Breast epithelium (tissue), 3 donors: ENCODE data around the gene MSH2.

Experiments
- CTCF ChIP-seq, 3 donors: fragments of 450-650 bp; IDR thresholded peaks; one replicate each; pipeline ENCODE4 v1.5.1; 2016 to 2017; ENCODE audit warnings: antibody characterized with exemption in 3 of 3, mild to moderate bottlenecking in 3 of 3, moderate library complexity in 3 of 3
- POLR2A ChIP-seq: fragments of 450-650 bp; IDR thresholded peaks from one replicate; pipeline ENCODE4 v1.6.1; 2016; ENCODE audit warnings: antibody characterized with exemption, mild to moderate bottlenecking, moderate library complexity
- POLR2AphosphoS5 ChIP-seq, 3 donors: sonication (generic); formaldehyde crosslinking; IDR thresholded peaks; one replicate each; pipeline ENCODE4 v1.6.1; 2017; ENCODE audit warnings: antibody characterized with exemption in 3 of 3

- no peak for TF ChIP-seq POLR2A
- no peak for TF ChIP-seq CTCF (IDR thresholded peaks at IDR 0.05)
- TF ChIP-seq POLR2AphosphoS5 (IDR thresholded peaks at IDR 0.05) = no peak
These were observed 91.5 kb downstream of the MSH2 start for GRCh38 chr2:47494267-47495130.
